Smooth muscle cell (in vitro differentiated cells): ENCODE data around the gene PRKAG3. TPM values are rescaled to one million over a fixed set of nuclear protein-coding genes. Genes with fewer than 3 reads are reported as not detected.

Experiments used
- DNase-seq: peaks from one replicate; lab custom pipeline; 2025; ENCODE audit not compliant: unreplicated experiment; lab: John Stamatoyannopoulos, UW
- H2AFZ ChIP-seq: fragments of 200-600 bp; sonication (generic); 2 replicates; pipeline ENCODE4 v1.6.0; 2016; ENCODE audit warnings: antibody characterized with exemption, low read depth, mild to moderate bottlenecking
- H3F3A ChIP-seq: fragments of 200-600 bp; sonication (generic); 2 replicates; pipeline ENCODE4 v1.6.0; 2017; ENCODE audit warnings: antibody characterized with exemption, low read depth
- H3K27ac ChIP-seq: fragments of 200-600 bp; sonication (generic); 2 replicates; pipeline ENCODE4 v1.5.1; 2016; ENCODE audit warnings: low read depth, mild to moderate bottlenecking
- H3K27me3 ChIP-seq: fragments of 200-600 bp; sonication (generic); 2 replicates; pipeline ENCODE4 v1.6.1; 2016; ENCODE audit warnings: low read depth, mild to moderate bottlenecking
- H3K36me3 ChIP-seq: fragments of 200-600 bp; sonication (generic); 2 replicates; pipeline ENCODE4 v1.5.1; 2016; ENCODE audit warnings: low read depth
- H3K4me1 ChIP-seq: fragments of 200-600 bp; sonication (generic); 2 replicates; pipeline ENCODE4 v1.5.1; 2016; ENCODE audit warnings: low read depth
- H3K4me2 ChIP-seq: fragments of 200-600 bp; sonication (generic); 2 replicates; pipeline ENCODE4 v1.6.0; 2016; ENCODE audit warnings: mild to moderate bottlenecking
- H3K4me3 ChIP-seq: fragments of 200-600 bp; sonication (generic); 2 replicates; pipeline ENCODE4 v1.5.1; 2016; ENCODE audit warnings: mild to moderate bottlenecking
- H3K79me2 ChIP-seq: fragments of 200-600 bp; sonication (generic); 2 replicates; pipeline ENCODE4 v1.6.0; 2016; ENCODE audit warnings: low read depth, mild to moderate bottlenecking
- H3K9ac ChIP-seq: fragments of 200-600 bp; sonication (generic); 2 replicates; pipeline ENCODE4 v1.6.0; 2016; ENCODE audit warnings: low read depth
- H3K9me3 ChIP-seq: fragments of 200-600 bp; sonication (generic); replicated peaks from 2 replicates; pipeline ENCODE4 v1.5.1; 2016; ENCODE audit warnings: low read depth
- H4K20me1 ChIP-seq: fragments of 200-600 bp; sonication (generic); 2 replicates; pipeline ENCODE4 v1.6.0; 2016; ENCODE audit warnings: low read depth
- CTCF ChIP-seq: fragments of 200-600 bp; sonication (generic); IDR thresholded peaks from 2 replicates; pipeline ENCODE4 v1.5.1; 2017; ENCODE audit warnings: borderline replicate concordance, mild to moderate bottlenecking, antibody characterized with exemption; ENCODE audit not compliant: insufficient read depth, poor library complexity, severe bottlenecking
- WGBS: methylation state at CpG from one replicate; pipeline ENCODE4 v1.1.7; 2016; ENCODE audit warnings: low lambda C conversion rate; 5-methylcytosine and 5-hydroxymethylcytosine counted together
- polyA plus RNA-seq: library from polyadenylated mRNA; unstranded; fragments of >200 nt; fragmentation: Nextera tagmentation; extraction: Ambion mirVana; gene quantifications from 2 replicates; pipeline ENCODE4 v1.2.1, GENCODE V29; 2016
- total RNA-seq: library from RNA; depleted of rRNA; stranded (reverse); fragments of >200 nt; gene quantifications from 2 replicates; pipeline ENCODE4 v1.2.3, GENCODE V29; 2014

Gene PRKAG3
- total and polyA plus RNA-seq, 2 experiments from 2014 or later: not detected

GRCh38 chr2:218859988-218860831 lies 28.6 kb upstream of the PRKAG3 start:
- no peak overlapping the region for H3K9ac ChIP-seq
- peaks cover 6% of the 10 kb centered on the region for H3K4me1 ChIP-seq
- no peaks in the 10 kb centered on the region for H3K9me3 ChIP-seq
- H3K4me2 ChIP-seq: peak overlapping the region; percentile 86
- H2AFZ ChIP-seq: no peak overlapping the region
- H3K36me3 ChIP-seq: no peaks in the 10 kb centered on the region
- TF ChIP-seq CTCF: no peak
- no peaks in the 10 kb centered on the region for H3F3A ChIP-seq
- H3K4me3 ChIP-seq: peak overlapping the region; percentile 41
- WGBS: 4% methylated on average over 42 of the region's 47 CpGs
- H3K79me2 ChIP-seq: no peaks in the 10 kb centered on the region
- peaks cover 50% of the 10 kb centered on the region for H3K27me3 ChIP-seq
- no peaks in the 10 kb centered on the region for H4K20me1 ChIP-seq
- H3K27ac ChIP-seq: no peak overlapping the region
- no peak for DNase-seq

- no peaks in the 10 kb centered on the region for H3K79me2 ChIP-seq
- peaks cover 50% of the 10 kb centered on the region for H3K27me3 ChIP-seq
- no peak for DNase-seq
- no peaks in the 10 kb centered on the region for H4K20me1 ChIP-seq
- no peaks in the 10 kb centered on the region for H3K36me3 ChIP-seq
- H3K4me1 ChIP-seq: peaks cover 6% of the 10 kb centered on the region
- TF ChIP-seq CTCF: no peak
- no peaks in the 10 kb centered on the region for H3F3A ChIP-seq
- peak within 1 kb of the TSS; percentile 41 for H3K4me3 ChIP-seq
- H2AFZ ChIP-seq: no peak within 1 kb of the TSS
- no peak within 1 kb of the TSS for H3K27ac ChIP-seq
- no peaks in the 10 kb centered on the region for H3K9me3 ChIP-seq
- no peak within 1 kb of the TSS for H3K9ac ChIP-seq
- peak within 1 kb of the TSS; percentile 86 for H3K4me2 ChIP-seq
- WGBS: 0% methylated on average over 1 of the region's 64 CpGs
Measured at GRCh38 chr2:218859556-218859987, 28.0 kb upstream of the PRKAG3 start, which contains the start of gene WNT6. WNT6 (plus strand) TSS chr2:218859805; CDS start chr2:218860038, 233 bp downstream.

GRCh38 chr2:218858671-218859555 lies 27.3 kb upstream of the PRKAG3 start:
- 2% methylated on average over 44 of the region's 51 CpGs for WGBS

More at GRCh38 chr2:218858671-218859555, 27.3 kb upstream of the PRKAG3 start:
- H4K20me1 ChIP-seq: no peaks in the 10 kb centered on the region
- peaks cover 50% of the 10 kb centered on the region for H3K27me3 ChIP-seq
- no peaks in the 10 kb centered on the region for H3K9me3 ChIP-seq
- no peak overlapping the region for H3K27ac ChIP-seq
- no peak overlapping the region for H3K9ac ChIP-seq
- no peak overlapping the region for H2AFZ ChIP-seq
- H3K4me1 ChIP-seq: peaks cover 6% of the 10 kb centered on the region
- H3K4me2 ChIP-seq: peak overlapping the region; percentile 86
- H3K4me3 ChIP-seq: peak overlapping the region; percentile 41
- no peaks in the 10 kb centered on the region for H3K79me2 ChIP-seq
- H3K36me3 ChIP-seq: no peaks in the 10 kb centered on the region
- H3F3A ChIP-seq: no peaks in the 10 kb centered on the region
- no peak for DNase-seq
- TF ChIP-seq CTCF: no peak
